ENCODE results near the gene FES. TPM values are rescaled to one million over a fixed set of nuclear protein-coding genes. Genes with fewer than 3 reads are reported as not detected.

Gene FES
- polyA plus RNA-seq, 1 donor = 17.9 TPM

- Histone ChIP-seq H3K4me3 (ENCODE audit: low read length) (no peak overlapping the region), H3K9me3 (ENCODE audit: control insufficient read depth, low read depth, low read length) (no peaks in the 10 kb centered on the region), H3K36me3 (ENCODE audit: control insufficient read depth, insufficient read depth, low read length) (peaks cover 59% of the 10 kb centered on the region), H3K4me1 (ENCODE audit: control insufficient read depth, insufficient read depth, low read length) (peaks cover 20% of the 10 kb centered on the region), H3K27me3 (ENCODE audit: control insufficient read depth, insufficient read depth, low read length) (no peaks in the 10 kb centered on the region), H3K27ac (ENCODE audit: low read length) (no peak overlapping the region)
- no peak for DNase-seq
- WGBS (ENCODE audit: insufficient coverage, low lambda C conversion rate) = no CpG with 5 or more reads among the region's 20 CpGs
Observed at GRCh38 chr15:90876046-90876445, 8.3 kb upstream of the FES start.

DNA sequence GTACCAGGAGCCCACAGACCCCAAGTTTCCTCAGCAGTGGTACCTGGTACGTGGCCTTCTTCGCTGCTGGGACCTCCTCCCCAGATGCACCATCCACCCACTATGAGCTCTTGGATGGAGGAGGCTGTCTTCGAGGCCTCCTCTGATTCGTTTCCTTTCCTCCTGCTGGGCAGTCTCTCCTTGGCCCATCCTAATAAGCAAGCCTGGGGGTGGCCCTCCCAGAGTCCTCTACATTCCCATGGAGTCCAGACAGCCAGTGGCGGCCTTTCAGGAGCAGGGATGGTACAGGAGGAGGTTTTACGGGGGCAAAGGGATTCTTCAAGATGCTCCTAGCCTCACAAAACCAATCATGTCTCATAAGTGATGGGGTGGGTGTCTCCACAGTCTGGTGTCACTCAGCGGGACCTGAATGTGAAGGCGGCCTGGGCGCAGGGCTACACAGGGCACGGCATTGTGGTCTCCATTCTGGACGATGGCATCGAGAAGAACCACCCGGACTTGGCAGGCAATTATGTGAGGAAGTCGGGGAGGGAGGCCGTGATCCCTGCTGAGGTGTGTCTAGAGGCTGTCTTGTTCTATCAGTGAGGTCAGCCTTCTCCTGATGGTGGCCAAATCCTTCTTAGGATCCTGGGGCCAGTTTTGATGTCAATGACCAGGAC, 7.7 kb upstream of the FES start:
- Histone ChIP-seq H3K4me1 (ENCODE audit: control insufficient read depth, insufficient read depth, low read length) (peaks cover 20% of the 10 kb centered on the region), H3K27me3 (ENCODE audit: control insufficient read depth, insufficient read depth, low read length) (no peaks in the 10 kb centered on the region), H3K4me3 (ENCODE audit: low read length) (no peak overlapping the region), H3K27ac (ENCODE audit: low read length) (no peak overlapping the region), H3K9me3 (ENCODE audit: control insufficient read depth, low read depth, low read length) (no peaks in the 10 kb centered on the region), H3K36me3 (ENCODE audit: control insufficient read depth, insufficient read depth, low read length) (peaks cover 65% of the 10 kb centered on the region)
- WGBS (ENCODE audit: insufficient coverage, low lambda C conversion rate) = no CpG with 5 or more reads among the region's 15 CpGs
- DNase-seq = no peak

GRCh38 chr15:90877315-90877714, 7.0 kb upstream of the FES start:
- DNase-seq = no peak
- peaks cover 20% of the 10 kb centered on the region for H3K4me1 ChIP-seq (ENCODE audit: control insufficient read depth, insufficient read depth, low read length)
- peaks cover 72% of the 10 kb centered on the region for H3K36me3 ChIP-seq (ENCODE audit: control insufficient read depth, insufficient read depth, low read length)
- H3K27me3 ChIP-seq (ENCODE audit: control insufficient read depth, insufficient read depth, low read length) = no peaks in the 10 kb centered on the region
- no CpG with 5 or more reads among the region's 14 CpGs for WGBS (ENCODE audit: insufficient coverage, low lambda C conversion rate)
- no peak overlapping the region for H3K4me3 ChIP-seq (ENCODE audit: low read length)
- no peaks in the 10 kb centered on the region for H3K9me3 ChIP-seq (ENCODE audit: control insufficient read depth, low read depth, low read length)
- no peak overlapping the region for H3K27ac ChIP-seq (ENCODE audit: low read length)

DNA sequence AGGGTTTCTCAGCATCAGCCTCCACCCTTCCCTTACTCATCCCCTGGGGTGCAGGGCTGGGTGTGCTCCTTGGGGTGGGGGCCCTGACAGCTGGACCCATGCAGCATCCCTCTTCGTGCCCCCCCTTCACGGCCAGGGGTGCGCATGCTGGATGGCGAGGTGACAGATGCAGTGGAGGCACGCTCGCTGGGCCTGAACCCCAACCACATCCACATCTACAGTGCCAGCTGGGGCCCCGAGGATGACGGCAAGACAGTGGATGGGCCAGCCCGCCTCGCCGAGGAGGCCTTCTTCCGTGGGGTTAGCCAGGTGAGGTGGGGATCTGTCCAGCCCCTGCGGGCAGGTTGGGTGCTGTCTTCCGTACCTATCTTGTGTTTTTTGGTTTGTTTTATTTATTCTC, 6.3 kb upstream of the FES start:
- H3K27me3 ChIP-seq (ENCODE audit: control insufficient read depth, insufficient read depth, low read length) = no peaks in the 10 kb centered on the region
- H3K4me3 ChIP-seq (ENCODE audit: low read length) = no peak overlapping the region
- H3K4me1 ChIP-seq (ENCODE audit: control insufficient read depth, insufficient read depth, low read length) = peaks cover 19% of the 10 kb centered on the region
- DNase-seq = no peak
- WGBS (ENCODE audit: insufficient coverage, low lambda C conversion rate) = 60% methylated on average over 1 of the region's 14 CpGs
- no peak overlapping the region for H3K27ac ChIP-seq (ENCODE audit: low read length)
- peaks cover 78% of the 10 kb centered on the region for H3K36me3 ChIP-seq (ENCODE audit: control insufficient read depth, insufficient read depth, low read length)
- H3K9me3 ChIP-seq (ENCODE audit: control insufficient read depth, low read depth, low read length) = no peaks in the 10 kb centered on the region

- no peaks in the 10 kb centered on the region for H3K27me3 ChIP-seq (ENCODE audit: control insufficient read depth, insufficient read depth, low read length)
- no CpG with 5 or more reads among the region's 15 CpGs for WGBS (ENCODE audit: insufficient coverage, low lambda C conversion rate)
- H3K36me3 ChIP-seq (ENCODE audit: control insufficient read depth, insufficient read depth, low read length) = peaks cover 78% of the 10 kb centered on the region
- no peak overlapping the region for H3K27ac ChIP-seq (ENCODE audit: low read length)
- H3K4me3 ChIP-seq (ENCODE audit: low read length) = no peak overlapping the region
- H3K9me3 ChIP-seq (ENCODE audit: control insufficient read depth, low read depth, low read length) = no peaks in the 10 kb centered on the region
- no peak for DNase-seq
- H3K4me1 ChIP-seq (ENCODE audit: control insufficient read depth, insufficient read depth, low read length) = peaks cover 19% of the 10 kb centered on the region
Observed at GRCh38 chr15:90878660-90879059, 5.6 kb upstream of the FES start.

GRCh38 chr15:90879730-90880366, 4.5 kb upstream of the FES start:
- no peak for DNase-seq
- no CpG with 5 or more reads among the region's 35 CpGs for WGBS (ENCODE audit: insufficient coverage, low lambda C conversion rate)
- H3K36me3 ChIP-seq (ENCODE audit: control insufficient read depth, insufficient read depth, low read length) = peaks cover 78% of the 10 kb centered on the region

DNA sequence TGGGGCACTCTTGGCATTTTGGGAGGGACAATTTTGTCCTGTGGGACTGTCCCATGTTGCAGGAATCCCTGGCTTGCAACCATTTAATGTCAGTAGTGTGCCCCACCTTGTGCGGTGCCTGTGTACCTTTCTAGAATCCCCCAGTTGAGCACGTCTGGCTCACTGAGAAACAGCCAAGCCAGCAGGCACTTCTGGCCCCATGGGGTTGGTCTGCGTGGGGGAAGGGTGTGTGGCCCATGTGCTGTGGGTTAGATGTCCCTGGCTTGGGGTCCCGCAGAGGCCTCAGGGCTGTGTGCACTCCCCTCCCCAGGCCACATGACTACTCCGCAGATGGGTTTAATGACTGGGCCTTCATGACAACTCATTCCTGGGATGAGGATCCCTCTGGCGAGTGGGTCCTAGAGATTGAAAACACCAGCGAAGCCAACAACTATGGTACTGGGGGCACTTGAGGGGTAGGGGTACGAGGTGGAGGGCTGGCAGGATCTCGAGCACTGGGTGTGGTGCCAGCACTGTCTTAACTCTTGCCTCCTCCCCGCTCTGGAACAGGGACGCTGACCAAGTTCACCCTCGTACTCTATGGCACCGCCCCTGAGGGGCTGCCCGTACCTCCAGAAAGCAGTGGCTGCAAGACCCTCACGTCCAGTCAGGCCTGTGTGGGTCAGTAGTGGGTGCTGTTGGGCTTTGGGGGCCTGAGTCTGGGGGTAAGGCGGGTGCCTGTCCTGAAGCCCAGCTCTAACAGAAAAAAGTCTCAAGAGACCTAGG, 3.7 kb upstream of the FES start:
- no peak for DNase-seq
- Histone ChIP-seq H3K36me3 (ENCODE audit: control insufficient read depth, insufficient read depth, low read length) (peaks cover 74% of the 10 kb centered on the region), H3K27me3 (ENCODE audit: control insufficient read depth, insufficient read depth, low read length) (no peaks in the 10 kb centered on the region), H3K9me3 (ENCODE audit: control insufficient read depth, low read depth, low read length) (no peaks in the 10 kb centered on the region), H3K4me1 (ENCODE audit: control insufficient read depth, insufficient read depth, low read length) (peaks cover 21% of the 10 kb centered on the region), H3K27ac (ENCODE audit: low read length) (no peak overlapping the region), H3K4me3 (ENCODE audit: low read length) (no peak overlapping the region)
- no CpG with 5 or more reads among the region's 16 CpGs for WGBS (ENCODE audit: insufficient coverage, low lambda C conversion rate)

More at GRCh38 chr15:90879730-90880366, 4.5 kb upstream of the FES start:
- H3K9me3 ChIP-seq (ENCODE audit: control insufficient read depth, low read depth, low read length) = no peaks in the 10 kb centered on the region
- H3K4me1 ChIP-seq (ENCODE audit: control insufficient read depth, insufficient read depth, low read length) = peaks cover 21% of the 10 kb centered on the region
- no peak overlapping the region for H3K27ac ChIP-seq (ENCODE audit: low read length)
- H3K27me3 ChIP-seq (ENCODE audit: control insufficient read depth, insufficient read depth, low read length) = no peaks in the 10 kb centered on the region
- H3K4me3 ChIP-seq (ENCODE audit: low read length) = no peak overlapping the region

- Histone ChIP-seq H3K27me3 (ENCODE audit: control insufficient read depth, insufficient read depth, low read length) (no peaks in the 10 kb centered on the region), H3K36me3 (ENCODE audit: control insufficient read depth, insufficient read depth, low read length) (peaks cover 66% of the 10 kb centered on the region), H3K4me1 (ENCODE audit: control insufficient read depth, insufficient read depth, low read length) (peaks cover 25% of the 10 kb centered on the region), H3K4me3 (ENCODE audit: low read length) (no peak overlapping the region), H3K27ac (ENCODE audit: low read length) (no peak overlapping the region), H3K9me3 (ENCODE audit: control insufficient read depth, low read depth, low read length) (no peaks in the 10 kb centered on the region)
- no peak for DNase-seq
- WGBS (ENCODE audit: insufficient coverage, low lambda C conversion rate) = no CpG with 5 or more reads among the region's 35 CpGs
Observed at GRCh38 chr15:90881181-90881977, 2.9 kb upstream of the FES start.

DNA sequence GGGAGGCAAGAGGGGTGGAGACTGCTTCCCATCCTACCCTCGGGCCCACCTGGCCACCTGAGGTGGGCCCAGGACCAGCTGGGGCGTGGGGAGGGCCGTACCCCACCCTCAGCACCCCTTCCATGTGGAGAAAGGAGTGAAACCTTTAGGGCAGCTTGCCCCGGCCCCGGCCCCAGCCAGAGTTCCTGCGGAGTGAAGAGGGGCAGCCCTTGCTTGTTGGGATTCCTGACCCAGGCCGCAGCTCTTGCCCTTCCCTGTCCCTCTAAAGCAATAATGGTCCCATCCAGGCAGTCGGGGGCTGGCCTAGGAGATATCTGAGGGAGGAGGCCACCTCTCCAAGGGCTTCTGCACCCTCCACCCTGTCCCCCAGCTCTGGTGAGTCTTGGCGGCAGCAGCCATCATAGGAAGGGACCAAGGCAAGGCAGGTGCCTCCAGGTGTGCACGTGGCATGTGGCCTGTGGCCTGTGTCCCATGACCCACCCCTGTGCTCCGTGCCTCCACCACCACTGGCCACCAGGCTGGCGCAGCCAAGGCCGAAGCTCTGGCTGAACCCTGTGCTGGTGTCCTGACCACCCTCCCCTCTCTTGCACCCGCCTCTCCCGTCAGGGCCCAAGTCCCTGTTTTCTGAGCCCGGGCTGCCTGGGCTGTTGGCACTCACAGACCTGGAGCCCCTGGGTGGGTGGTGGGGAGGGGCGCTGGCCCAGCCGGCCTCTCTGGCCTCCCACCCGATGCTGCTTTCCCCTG, 2.2 kb upstream of the FES start:
- DNase-seq = no peak
- H3K4me1 ChIP-seq (ENCODE audit: control insufficient read depth, insufficient read depth, low read length) = peaks cover 25% of the 10 kb centered on the region
- H3K27ac ChIP-seq (ENCODE audit: low read length) = no peak overlapping the region
- no CpG with 5 or more reads among the region's 19 CpGs for WGBS (ENCODE audit: insufficient coverage, low lambda C conversion rate)
- H3K9me3 ChIP-seq (ENCODE audit: control insufficient read depth, low read depth, low read length) = no peaks in the 10 kb centered on the region
- H3K27me3 ChIP-seq (ENCODE audit: control insufficient read depth, insufficient read depth, low read length) = no peaks in the 10 kb centered on the region
- no peak overlapping the region for H3K4me3 ChIP-seq (ENCODE audit: low read length)
- peaks cover 62% of the 10 kb centered on the region for H3K36me3 ChIP-seq (ENCODE audit: control insufficient read depth, insufficient read depth, low read length)
